ENCODE results near the gene LMF1.

GRCh38 chr16:918068-918467, 52.7 kb downstream of the LMF1 start:
- TF ChIP-seq, protein P1, sequence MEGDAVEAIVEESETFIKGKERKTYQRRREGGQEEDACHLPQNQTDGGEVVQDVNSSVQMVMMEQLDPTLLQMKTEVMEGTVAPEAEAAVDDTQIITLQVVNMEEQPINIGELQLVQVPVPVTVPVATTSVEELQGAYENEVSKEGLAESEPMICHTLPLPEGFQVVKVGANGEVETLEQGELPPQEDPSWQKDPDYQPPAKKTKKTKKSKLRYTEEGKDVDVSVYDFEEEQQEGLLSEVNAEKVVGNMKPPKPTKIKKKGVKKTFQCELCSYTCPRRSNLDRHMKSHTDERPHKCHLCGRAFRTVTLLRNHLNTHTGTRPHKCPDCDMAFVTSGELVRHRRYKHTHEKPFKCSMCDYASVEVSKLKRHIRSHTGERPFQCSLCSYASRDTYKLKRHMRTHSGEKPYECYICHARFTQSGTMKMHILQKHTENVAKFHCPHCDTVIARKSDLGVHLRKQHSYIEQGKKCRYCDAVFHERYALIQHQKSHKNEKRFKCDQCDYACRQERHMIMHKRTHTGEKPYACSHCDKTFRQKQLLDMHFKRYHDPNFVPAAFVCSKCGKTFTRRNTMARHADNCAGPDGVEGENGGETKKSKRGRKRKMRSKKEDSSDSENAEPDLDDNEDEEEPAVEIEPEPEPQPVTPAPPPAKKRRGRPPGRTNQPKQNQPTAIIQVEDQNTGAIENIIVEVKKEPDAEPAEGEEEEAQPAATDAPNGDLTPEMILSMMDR (IDR thresholded peaks at IDR 0.05 in 2 of 3, conservative IDR thresholded peaks at IDR 0.05 in 1 of 3; ENCODE audit: borderline replicate concordance in 1 of 3, insufficient read depth in 1 of 3, low read depth in 2 of 3, low read length in 2 of 3): no peak
- TF ChIP-seq EGR1 (IDR thresholded peaks at IDR 0.05; ENCODE audit: low read depth): no peak

Measured in HCT116 (cell line).